Activated CD4-positive, alpha-beta T cell treated with anti-CD3 and anti-CD28 coated beads, Interleukin-2, Interleukin-4, amounts not matched to agents 100 ng/mL and 50 ng/mL, durations not matched to agents 16 hours and 8 hours (primary cell): Measurements from ENCODE around the gene ALG6.
A peak's percentile ranks its signal among the peaks of the same experiment; 100 is the strongest.
"Not testable (repeated sequence)": the region's sequence is repeated elsewhere in the genome, so short reads cannot be mapped to it uniquely, and the experiment has no call there.

Source experiments
- DNase-seq: peaks from one replicate; pipeline ENCODE4 v3.0.0-alpha.2; 2020; ENCODE audit warnings: low spot score

Gene ALG6

DNA sequence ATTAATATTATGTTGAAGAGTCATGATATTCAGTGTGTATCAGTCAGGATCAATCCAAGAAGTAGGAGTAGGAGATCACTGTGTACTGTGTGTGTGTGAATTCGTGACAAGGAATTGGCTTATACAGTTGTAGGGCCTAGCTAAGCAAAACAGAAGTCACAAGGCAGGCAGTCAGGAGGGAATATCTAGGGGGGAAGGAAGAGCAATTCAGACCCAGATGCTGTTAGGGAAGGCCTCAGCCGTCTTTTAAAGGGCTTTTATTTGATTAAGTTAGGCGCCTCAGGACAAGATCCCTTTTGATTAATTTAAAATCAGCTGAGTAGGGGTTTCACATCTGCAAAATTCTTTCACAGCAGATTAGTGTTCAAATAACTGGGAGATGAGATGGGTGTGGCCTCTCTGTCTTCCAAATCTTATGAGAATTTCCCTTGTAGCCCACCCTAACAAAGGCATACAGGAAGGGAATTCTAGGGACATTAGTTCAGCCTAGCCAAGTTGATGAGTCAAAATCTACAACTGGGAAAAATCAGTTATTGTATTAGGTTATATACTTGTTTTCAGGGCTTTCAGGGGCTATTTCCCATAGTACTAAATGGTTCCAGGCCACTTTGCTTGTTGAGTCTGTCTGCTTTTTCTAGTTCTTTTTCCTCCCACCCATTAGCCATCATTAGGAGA is 47.4 kb downstream of the ALG6 start:
- no peak for DNase-seq

DNA sequence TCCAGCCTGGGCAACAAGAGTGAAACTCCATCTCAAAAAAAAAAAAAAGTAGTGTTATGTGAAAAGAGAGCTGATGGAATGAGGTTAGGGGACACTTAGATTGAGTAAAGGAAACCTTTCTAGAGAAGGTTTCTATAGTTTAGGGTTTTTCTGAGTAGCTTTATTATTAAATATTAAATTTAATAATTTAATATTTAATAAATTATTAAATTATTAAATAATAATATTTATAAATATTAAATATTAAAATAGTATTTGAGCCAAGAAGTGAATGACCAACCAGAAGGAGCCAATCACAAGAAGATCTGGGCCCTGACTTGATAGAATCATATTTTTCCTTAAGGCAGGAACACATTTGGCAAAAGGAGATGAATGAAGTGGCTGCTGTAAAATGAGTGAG is 50.7 kb downstream of the ALG6 start:
- DNase-seq = no peak

DNA sequence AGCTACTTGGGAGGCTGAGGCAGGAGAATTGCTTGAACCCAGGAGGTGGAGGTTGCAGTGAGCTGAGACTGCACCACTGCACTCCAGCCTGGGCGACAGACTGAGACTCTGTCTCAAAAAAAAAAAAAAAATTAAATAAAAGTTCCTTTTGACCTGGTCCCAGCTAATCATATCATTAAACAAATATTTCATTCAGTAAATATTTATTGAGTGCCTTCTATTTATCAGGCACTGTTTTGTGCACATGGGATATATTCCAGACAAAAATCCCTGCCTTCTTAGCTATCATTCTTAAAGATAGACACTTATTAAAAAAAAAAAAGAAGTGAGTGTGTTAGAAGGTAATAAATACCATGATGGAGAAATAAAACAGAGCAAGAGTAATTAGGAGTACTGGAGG is 53.3 kb downstream of the ALG6 start:
- DNase-seq = not testable (repeated sequence)

DNA sequence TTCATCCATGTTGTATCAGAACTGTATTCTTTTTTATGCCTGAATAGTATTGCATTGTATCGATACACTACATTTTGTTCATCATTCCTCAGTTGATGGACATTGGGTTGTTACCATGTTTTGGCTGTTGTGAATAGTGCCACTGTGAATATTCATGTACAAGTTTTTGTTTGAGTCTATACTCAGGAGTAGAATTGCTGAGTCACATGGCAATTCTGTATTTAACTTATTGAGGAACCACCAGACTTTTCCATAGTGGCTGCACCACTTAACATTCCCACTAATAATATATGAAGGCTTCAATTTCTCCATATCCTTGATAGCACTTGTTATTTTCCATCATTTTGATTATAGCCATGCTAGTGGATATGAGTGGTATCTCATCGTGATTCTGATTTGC is 56.2 kb downstream of the ALG6 start:
- no peak for DNase-seq

DNA sequence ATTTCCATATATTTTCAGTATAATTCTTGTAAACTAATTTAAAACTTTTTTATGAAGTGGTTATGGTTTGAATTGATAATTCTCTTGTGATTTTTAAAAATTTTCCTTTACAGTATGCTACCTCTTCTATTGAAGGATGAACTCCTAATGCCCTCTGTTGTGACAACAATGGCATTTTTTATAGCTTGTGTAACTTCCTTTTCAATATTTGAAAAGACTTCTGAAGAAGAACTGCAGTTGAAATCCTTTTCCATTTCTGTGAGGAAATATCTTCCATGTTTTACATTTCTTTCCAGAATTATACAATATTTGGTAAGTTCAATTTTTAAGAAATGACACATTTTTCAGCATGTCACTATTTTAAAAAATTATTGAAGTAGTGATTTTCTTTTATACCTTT is 61.4 kb downstream of the ALG6 start:
- no peak for DNase-seq

DNA sequence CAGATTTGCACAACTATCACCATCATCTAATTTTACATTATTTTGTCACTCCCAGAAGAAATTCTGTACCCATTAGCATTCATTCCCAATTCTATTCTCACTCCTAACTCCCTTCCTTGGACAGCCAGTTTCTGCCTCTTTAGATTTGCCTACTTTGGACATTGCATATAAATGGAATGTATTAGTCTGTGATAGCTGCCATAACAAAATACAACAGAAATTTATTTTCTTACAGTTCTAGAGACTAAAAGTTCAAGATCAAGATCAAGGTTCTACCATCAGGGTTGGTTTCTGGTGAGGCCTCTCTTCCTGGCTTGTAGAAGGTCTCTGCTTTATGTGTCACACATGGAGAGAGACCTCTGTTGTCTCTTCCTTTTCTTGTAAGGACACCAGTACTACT is 61.9 kb downstream of the ALG6 start:
- DNase-seq = no peak

DNA sequence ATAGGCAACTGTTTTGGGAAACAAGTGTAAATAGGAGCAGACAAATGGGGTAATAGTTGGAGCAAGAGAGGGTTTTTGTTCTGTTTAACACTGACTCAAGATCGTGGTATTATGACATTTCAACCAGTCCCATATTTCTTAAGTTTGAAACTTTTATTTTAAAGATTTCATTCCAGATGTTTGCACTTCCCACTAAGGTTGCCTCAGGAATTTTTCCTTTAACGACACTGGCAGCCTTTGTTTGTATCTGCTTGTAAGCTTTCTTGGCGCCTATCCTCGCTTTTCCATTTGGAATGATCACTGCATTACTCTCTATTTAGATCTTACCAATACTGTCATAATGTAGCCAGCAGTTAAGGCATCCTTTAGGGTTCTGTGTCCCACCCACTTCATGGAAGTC is 67.7 kb downstream of the ALG6 start:
- DNase-seq = no peak

DNA sequence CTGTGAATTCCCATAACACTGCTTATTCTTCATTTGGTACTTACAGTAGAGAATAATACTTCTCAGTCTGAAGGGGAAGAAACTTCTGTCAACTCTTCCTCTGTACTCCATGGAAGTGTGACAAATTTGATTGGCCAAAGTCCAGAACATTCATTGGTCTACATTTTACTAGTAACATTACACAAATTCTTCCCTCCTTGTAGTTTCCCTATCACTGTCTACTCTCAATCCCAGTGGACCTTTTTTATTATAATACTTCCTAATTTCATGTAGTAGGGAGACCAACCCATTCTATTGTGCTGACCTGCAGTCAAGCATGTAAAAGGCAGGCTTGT is 74.7 kb downstream of the ALG6 start:
- DNase-seq = no peak

DNA sequence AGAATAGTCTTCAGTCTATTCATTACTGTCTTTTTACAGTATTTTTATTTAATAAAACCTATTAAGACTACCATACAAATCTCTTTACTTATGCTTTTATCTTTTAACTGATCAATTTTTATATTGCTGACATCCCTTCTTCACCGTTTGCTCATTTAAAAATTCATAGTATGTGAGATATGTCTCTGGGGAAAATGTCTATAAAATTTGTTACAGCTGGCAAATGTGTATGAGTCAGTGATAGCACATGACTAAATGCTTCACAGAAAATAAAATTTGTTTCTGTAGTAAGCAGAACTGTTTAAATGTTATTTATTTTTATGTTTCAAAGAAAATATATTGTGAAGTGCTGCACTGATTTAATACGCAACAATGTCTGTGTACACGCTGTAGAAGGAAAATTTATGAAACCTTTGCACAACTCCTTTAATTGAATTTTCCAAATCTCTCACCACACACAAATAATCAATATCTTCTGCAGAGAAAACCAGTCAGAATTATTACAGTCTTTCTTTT is 81.4 kb downstream of the ALG6 start:
- DNase-seq = no peak

DNA sequence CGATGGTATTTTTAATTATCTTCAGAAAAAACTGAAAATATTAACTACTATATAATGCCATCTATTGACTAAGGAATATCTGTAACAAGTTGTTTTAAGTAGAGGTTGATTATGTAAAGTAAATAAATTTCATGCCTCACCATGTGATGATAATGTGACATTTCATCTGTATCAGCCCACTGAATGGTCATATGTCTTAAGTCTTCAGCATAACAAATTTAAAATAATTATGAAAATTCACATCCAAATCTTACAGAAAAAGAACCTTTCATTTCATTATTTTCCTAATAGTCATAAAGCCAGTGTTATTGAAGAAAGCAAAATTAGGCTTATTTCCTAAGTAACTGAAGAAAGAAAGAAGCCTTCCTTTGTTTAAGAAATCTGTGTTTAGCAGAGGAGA is 83.0 kb downstream of the ALG6 start:
- no peak for DNase-seq

DNA sequence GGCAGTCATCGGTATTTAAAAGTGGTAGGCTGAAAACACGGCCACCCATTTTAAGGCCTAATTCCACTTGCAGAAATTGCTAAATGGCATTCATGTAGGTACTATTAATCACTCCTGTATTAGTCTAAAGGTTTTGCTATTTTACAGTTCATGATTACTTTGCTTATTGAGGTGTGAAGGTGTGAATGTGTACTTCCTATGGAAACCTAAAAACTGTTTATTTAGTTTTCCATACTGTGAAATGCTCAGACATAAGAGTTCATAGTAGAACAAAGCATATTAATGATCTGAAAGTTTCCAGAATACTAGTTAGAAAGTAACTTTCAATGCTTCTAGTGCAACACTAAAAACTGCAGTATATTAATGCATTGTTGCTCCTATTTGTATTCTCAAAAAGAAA is 85.8 kb downstream of the ALG6 start:
- no peak for DNase-seq

DNA sequence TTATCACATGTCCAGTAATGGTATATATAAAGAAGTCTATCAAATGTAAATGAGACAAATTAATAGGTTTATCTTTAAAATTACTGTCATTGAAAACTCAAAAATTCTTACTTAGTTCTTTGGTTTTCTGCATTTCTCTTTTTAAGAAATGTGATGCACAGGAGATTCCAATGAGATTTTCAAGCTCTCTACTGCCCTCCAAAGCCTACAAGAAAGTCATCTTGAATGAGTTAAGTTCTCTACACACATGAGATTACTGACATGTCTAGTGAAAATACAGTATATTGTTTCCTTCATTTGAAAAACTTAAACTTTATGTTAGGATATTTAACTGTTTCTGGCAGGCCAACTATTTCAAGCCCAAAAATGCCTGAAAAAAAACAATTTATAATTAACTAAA is 86.8 kb downstream of the ALG6 start:
- DNase-seq = no peak

DNA sequence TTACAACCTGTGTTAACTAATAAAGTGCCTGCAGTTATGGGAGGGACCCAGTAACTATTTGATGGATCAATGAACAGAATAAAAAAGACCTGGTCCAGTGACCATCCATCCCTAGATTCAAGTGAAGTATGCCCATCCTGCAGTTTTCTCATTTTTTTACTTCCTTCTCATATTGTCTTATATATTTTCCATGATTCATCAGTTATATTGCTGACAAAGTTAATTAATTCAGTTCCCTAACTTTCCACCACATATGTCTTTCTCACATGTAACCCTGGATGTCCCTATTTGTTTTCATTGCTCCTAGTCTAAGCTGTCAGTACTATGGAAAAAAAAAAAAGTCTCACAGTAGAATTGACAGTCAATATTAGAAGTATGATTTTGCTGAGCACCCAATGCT is 91.3 kb downstream of the ALG6 start:
- no peak for DNase-seq

DNA sequence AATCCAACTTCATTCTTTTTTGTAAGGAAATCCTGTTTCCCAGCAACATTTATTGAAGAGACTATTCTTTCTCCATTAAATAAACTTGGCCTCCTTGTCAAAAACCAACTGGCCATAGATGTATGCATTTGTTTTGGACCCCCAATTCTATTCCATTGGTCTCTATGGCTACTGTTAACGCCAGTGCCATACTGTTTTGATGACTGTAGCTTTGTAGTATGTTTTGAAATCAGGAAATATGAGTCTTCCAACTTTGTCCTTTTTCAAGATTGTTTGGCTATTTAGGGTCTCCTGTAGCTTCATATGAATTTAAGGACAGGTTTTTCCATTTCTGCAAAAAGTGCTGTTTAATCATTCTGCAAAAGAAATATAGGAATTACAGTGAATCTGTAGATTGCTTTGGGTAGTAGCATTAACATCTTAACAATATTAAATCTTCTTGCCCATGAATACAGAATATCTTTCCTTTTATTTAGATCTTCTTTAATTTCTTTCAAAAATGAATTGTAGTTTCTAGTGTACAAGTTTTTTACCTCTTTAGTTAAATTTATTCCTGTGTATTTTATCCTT is 94.3 kb downstream of the ALG6 start:
- DNase-seq = no peak

DNA sequence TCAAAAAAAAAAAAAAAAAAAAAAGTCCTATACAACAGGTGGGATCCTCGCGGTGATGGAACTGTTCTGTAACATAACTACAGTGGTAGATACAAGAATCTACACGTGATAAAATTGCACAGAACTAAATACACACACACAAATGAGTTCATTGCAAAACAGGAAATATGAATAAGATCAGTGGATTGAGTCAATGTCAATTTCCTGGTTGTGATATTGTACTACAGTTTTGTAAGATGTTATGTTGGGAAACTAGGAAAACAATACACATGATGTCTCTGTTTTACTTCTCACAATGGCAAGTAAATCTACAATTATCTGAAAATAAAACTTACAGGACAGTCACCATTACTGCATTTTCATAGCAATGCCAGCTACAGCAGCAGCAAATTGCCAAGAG is 95.8 kb downstream of the ALG6 start:
- DNase-seq = peak; percentile 15

DNA sequence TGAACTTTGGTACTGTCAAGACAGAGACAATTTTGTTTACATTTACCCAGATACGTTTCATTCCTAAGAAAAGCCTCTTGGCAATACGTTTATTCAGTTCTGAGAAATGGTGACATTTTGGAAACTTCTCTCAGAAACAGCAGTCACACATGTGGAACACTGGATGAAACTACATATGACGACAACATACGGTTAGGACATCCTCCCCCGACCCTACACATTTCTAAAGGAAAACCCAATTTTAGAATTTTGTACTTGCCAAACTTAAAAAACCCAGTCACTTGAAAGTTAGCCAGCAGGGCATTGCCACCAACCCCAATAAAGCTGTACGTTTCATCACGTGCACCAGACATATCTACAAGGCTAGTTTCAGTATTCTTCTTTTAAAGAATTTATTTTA is 98.8 kb downstream of the ALG6 start:
- DNase-seq = no peak

DNA sequence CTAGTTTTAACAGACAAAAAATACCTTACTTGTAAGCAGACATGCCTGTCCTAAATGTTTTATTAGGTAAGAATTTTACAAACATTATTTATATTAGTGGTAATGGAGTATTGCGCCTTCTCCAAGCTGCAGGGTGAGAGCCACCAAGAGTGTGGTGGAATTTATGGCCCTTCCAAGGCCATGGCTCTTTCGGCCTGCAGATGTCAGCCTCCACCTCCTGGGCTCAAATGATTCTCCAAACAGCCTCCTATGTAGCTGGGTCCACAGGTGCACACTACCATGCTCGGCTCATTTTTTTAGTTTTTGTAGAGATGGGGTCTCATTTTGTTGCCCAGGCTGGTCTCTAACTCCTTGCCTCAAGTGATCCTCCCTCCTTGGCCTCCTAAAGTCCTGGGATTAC is 99.3 kb downstream of the ALG6 start:
- no peak for DNase-seq

DNA sequence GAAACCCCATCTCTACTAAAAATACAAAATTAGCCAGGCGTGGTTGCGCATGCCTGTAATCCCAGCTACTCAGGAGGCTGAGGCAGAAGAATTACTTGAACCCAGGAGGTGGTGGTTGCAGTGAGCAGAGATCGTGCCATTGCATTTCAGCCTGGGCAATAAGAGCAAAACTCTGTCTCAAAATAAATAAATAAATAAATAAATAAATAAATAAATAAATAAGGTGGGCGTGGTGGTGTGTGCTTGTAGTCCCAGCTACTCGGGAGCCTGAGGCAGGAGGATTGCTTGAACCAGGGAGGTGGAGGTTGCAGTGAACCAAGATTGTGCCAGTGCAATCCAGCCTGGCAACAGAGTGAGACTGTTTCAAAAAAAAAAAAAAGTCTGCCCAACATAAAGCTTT is 101.3 kb downstream of the ALG6 start:
- not testable (repeated sequence) for DNase-seq

DNA sequence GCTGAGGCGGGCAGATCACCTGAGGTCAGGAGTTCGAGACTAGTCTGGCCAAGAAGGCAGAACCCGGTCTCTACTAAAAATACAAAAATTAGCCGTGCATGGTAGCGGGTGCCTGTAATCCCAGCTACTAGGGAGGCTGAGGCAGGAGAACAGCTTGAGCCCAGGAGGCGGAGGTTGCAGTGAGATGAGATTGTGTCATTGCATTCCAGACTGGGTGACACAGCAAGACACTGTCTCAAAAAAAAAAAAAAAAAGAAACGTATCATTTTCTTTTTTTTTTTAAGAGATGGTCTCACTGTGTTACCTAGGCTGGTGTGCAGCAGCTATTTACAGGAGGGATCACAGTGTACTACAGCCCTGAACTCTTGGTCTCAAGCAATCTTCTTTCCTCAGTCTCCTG is 108.3 kb downstream of the ALG6 start:
- no peak for DNase-seq

DNA sequence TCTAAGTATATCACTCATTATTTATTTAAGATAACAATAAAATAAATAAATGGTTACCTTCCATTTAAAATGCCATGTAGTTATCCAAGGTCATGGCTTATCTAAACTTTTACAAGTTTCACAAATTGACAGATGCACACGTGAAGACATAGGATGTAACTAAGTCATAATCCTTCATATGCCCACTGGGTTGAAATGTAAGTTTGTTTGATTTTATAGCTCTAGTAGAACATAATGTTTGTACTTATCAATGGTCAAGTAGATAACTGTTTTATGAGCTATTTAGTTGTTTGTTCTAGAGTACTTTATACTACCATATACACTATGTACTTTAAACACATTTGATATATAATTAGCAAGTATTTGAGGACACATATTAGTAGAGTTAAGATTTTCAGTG is 112.6 kb downstream of the ALG6 start:
- DNase-seq = no peak

DNA sequence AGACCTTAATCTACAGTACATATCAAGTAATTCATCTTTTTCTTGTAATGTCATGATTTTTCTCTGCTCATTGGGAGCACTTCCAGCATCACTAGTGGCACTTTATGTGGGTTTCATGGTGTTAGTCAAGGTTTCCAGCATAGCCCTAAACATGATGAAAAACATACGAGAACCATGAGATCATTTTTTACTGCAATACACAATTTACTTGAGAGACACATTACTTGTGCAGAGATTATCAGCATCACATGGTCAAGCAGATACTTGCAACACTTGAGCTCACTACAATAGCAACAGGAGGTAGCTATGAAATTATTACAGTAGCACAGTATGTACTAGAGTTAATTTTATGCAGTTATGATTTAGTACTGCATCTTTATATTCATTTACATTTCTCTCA is 119.2 kb downstream of the ALG6 start:
- DNase-seq = no peak

DNA sequence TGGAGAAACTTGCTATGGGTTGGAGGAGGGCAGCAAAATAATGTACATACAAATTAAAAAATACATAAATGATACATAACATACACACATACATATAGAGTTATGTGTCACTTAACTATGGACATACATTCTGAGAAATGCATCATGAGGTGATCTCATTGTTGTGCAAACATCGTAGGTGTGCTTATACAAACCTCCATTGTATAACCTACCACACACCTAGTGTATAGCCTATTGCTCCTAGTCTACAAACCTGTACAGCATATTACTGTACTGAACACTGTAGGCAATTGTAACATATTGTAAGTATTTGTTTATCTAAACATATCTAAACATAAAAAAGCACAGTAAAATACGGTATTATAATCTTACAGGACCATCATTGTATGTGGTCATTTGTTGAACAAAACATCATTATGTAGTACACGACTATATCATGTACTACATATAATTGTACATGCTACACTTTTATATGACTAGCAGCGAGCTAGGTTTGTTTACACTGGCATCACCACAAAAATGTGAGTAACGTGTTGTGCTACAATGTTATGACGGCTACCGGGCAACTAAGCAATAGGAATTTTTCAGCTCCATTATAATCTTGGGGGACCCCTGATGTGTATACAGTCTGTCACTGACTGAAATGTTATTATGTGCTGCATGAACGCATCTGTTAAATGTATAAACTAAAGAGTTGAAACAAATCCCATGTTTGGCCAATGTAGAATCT is 120.1 kb downstream of the ALG6 start:
- no peak for DNase-seq
